B cell (primary cell): ENCODE results near the gene KAT14. TPM values are rescaled to one million over a fixed set of nuclear protein-coding genes. Genes with fewer than 3 reads are reported as not detected.

Experiments used
- ATAC-seq: fragments of 200-7000 bp; cut with Tn5 transposase; one replicate; pipeline ENCODE4 v1.10.0; 2021; ENCODE audit warnings: low read depth, mild to moderate bottlenecking, moderate number of reproducible peaks, moderate library complexity
- CTCF ChIA-PET: fragments of 350-600 bp; sonication (Branson Sonifier 250); formaldehyde crosslinking; loops from one replicate; lab custom pipeline; 2021; ENCODE audit warnings: antibody characterized with exemption, inconsistent platforms; lab: Charles Lee
- POLR2A ChIA-PET: fragments of 350-600 bp; sonication (Branson Sonifier 250); formaldehyde crosslinking; loops from one replicate; lab custom pipeline; 2021; ENCODE audit warnings: antibody characterized with exemption; lab: Charles Lee
- DNase-seq: peaks from one replicate; pipeline ENCODE4 v3.0.0; 2013
- H2AFZ ChIP-seq: 2 replicates; pipeline ENCODE4 v1.6.1; 2012; ENCODE audit warnings: mild to moderate bottlenecking, low read depth, low read length; ENCODE audit not compliant: insufficient read depth, poor library complexity, severe bottlenecking
- H3K27ac ChIP-seq, 2 donors: 1 replicate in 1 of 2; 2 replicates in 1 of 2; pipeline ENCODE4 v1.5.1; 2012 to 2013; ENCODE audit warnings: low read length in 2 of 2, mild to moderate bottlenecking in 2 of 2, moderate library complexity in 1 of 2
- H3K27me3 ChIP-seq, 4 experiments: fragments of 200-600 bp in 1 of 4; sonication (generic) in 1 of 4; replicated peaks in 1 of 4; 1 replicate in 2 of 4; 2 replicates in 2 of 4; pipeline versions ENCODE4 v1.6.1 to v1.7.0; 2013 to 2016; ENCODE audit warnings: low read length in 3 of 4, mild to moderate bottlenecking in 2 of 4, mixed read lengths in 1 of 4, moderate library complexity in 1 of 4; ENCODE audit not compliant: insufficient read depth in 4 of 4, control insufficient read depth in 3 of 4; ENCODE audit errors: control extremely low read depth in 1 of 4
- H3K36me3 ChIP-seq, 2 experiments: replicated peaks in 1 of 2; 1 replicate in 1 of 2; 2 replicates in 1 of 2; pipeline versions ENCODE4 v1.6.1 to v1.7.1; 2013; ENCODE audit warnings: low read length in 1 of 2; ENCODE audit not compliant: insufficient read depth in 2 of 2, control insufficient read depth in 1 of 2; ENCODE audit errors: control extremely low read depth in 1 of 2, extremely low read depth in 1 of 2
- H3K4me1 ChIP-seq, 2 donors: fragments of 200-600 bp in 1 of 2; sonication (generic) in 1 of 2; 1 replicate in 1 of 2; 2 replicates in 1 of 2; pipeline versions ENCODE4 v1.5.1 to v1.6.1; 2013 to 2017; ENCODE audit warnings: low read length in 2 of 2; ENCODE audit not compliant: control insufficient read depth in 2 of 2, insufficient read depth in 2 of 2
- H3K4me2 ChIP-seq: replicated peaks from 2 replicates; pipeline ENCODE3; 2012; ENCODE audit warnings: mild to moderate bottlenecking, low read depth, low read length; ENCODE audit not compliant: poor library complexity, severe bottlenecking
- H3K4me3 ChIP-seq, 5 experiments: fragments of 200-600 bp in 1 of 5; sonication (generic) in 1 of 5; 1 replicate in 3 of 5; 2 replicates in 2 of 5; pipeline versions ENCODE4 v1.5.1 to v1.7.0; 2011 to 2016; ENCODE audit warnings: low read length in 4 of 5, mild to moderate bottlenecking in 4 of 5, low read depth in 2 of 5, control low read depth in 1 of 5, moderate library complexity in 1 of 5; ENCODE audit not compliant: insufficient read depth in 1 of 5; ENCODE audit errors: control extremely low read depth in 1 of 5, extremely low read depth in 1 of 5
- H3K79me2 ChIP-seq: fragments of 200-600 bp; sonication (generic); one replicate; pipeline ENCODE4 v1.6.0; 2016; ENCODE audit warnings: low read length; ENCODE audit not compliant: control insufficient read depth, insufficient read depth
- H3K9ac ChIP-seq: fragments of 200-600 bp; sonication (generic); 2 replicates; pipeline ENCODE4 v1.6.1; 2017; ENCODE audit warnings: mild to moderate bottlenecking, low read length, moderate library complexity
- H3K9me3 ChIP-seq, 3 donors: one replicate each; pipeline versions ENCODE4 v1.6.1 to v1.7.1; 2013; ENCODE audit warnings: low read length in 2 of 3; ENCODE audit not compliant: control insufficient read depth in 2 of 3, insufficient read depth in 1 of 3; ENCODE audit errors: control extremely low read depth in 1 of 3
- H4K20me1 ChIP-seq: 2 replicates; pipeline ENCODE4 v1.6.0; 2012; ENCODE audit warnings: mild to moderate bottlenecking, low read length; ENCODE audit not compliant: insufficient read depth, control insufficient read depth, poor library complexity, severe bottlenecking
- H3K27ac Mint-ChIP-seq: one replicate; pipeline ENCODE4 v1.8.0; 2021; ENCODE audit warnings: mixed read lengths
- H3K27me3 Mint-ChIP-seq: one replicate; pipeline ENCODE4 v1.8.0; 2021; ENCODE audit warnings: mixed read lengths
- H3K4me1 Mint-ChIP-seq: one replicate; pipeline ENCODE4 v1.8.0; 2021; ENCODE audit warnings: mixed read lengths
- H3K4me3 Mint-ChIP-seq: one replicate; pipeline ENCODE4 v1.8.0; 2021; ENCODE audit warnings: mixed read lengths
- H3K9me3 Mint-ChIP-seq: one replicate; pipeline ENCODE4 v1.8.0; 2022; ENCODE audit warnings: mixed read lengths; ENCODE audit not compliant: insufficient read depth
- CTCF ChIP-seq: fragments of 200-600 bp; IDR thresholded peaks from one replicate; pipeline ENCODE4 v1.8.0; 2022; ENCODE audit warnings: antibody characterized with exemption, mild to moderate bottlenecking
- EZH2 ChIP-seq: IDR thresholded peaks from 2 replicates; pipeline ENCODE4 v1.6.1; 2012; ENCODE audit warnings: borderline replicate concordance, low read depth, mild to moderate bottlenecking, moderate library complexity, low read length; ENCODE audit not compliant: insufficient read depth, poor library complexity, severe bottlenecking
- WGBS: methylation state at CpG from one replicate; pipeline ENCODE4 v1.1.5; 2013; ENCODE audit warnings: missing lambda C conversion rate; ENCODE audit not compliant: insufficient coverage; 5-methylcytosine and 5-hydroxymethylcytosine counted together
- intact Hi-C: fragments of 100-400 bp; cut with micrococcal nuclease; formaldehyde crosslinking; loops from one replicate; pipeline ENCODE4 v1.10.0; 2022
- polyA plus RNA-seq: library from polyadenylated mRNA; depleted of rRNA; stranded (reverse); fragments of >200 nt; gene quantifications from 2 replicates; pipeline ENCODE4 v1.2.3, GENCODE V29; 2012
- total RNA-seq, 2 donors: library from RNA; stranded (reverse); fragments of 120-200 nt in 1 of 2; gene quantifications; 1 replicate in 1 of 2; 2 replicates in 1 of 2; pipeline versions ENCODE4 v1.2.3 to v1.2.4, GENCODE V29; 2013 to 2022

The KAT14 gene
- total and polyA plus RNA-seq, 2 donors (not counting 1 experiment from before 2014, with no cell fraction given) = 7.9 to 15.5 TPM

GRCh38 chr20:18132663-18133062, 5.0 kb upstream of the KAT14 start:
- H3K4me3 Mint-ChIP-seq = no peak overlapping the region

GRCh38 chr20:18133962-18134361, 3.7 kb upstream of the KAT14 start:
- POLR2A ChIA-PET = no interaction called here
- TF ChIP-seq CTCF (no peak), EZH2 (no peak)
- WGBS = no CpG with 5 or more reads among the region's 2 CpGs
- Histone ChIP-seq H3K27ac (no peak overlapping the region), H4K20me1 (peaks cover 7% of the 10 kb centered on the region), H3K36me3 (no peaks in the 10 kb centered on the region), H3K4me2 (no peak overlapping the region), H3K9ac (no peak overlapping the region), H3K4me3 (no peak overlapping the region), H3K27me3 (peaks cover 0 to 4% (median 0%) of the 10 kb centered on the region in 4 experiments), H3K4me1 (peaks cover 6 to 13% of the 10 kb centered on the region in 2 donors), H3K79me2 (peaks cover 9% of the 10 kb centered on the region), H2AFZ (no peak overlapping the region), H3K9me3 (no peaks in the 10 kb centered on the region)
- CTCF ChIA-PET = no interaction called here
- Mint-ChIP-seq H3K4me1 (peaks cover 13% of the 10 kb centered on the region), H3K9me3 (no peaks in the 10 kb centered on the region), H3K27me3 (peaks cover 4% of the 10 kb centered on the region), H3K4me3 (no peak overlapping the region), H3K27ac (no peak overlapping the region)
- no peak for DNase-seq
- intact Hi-C loops = no loop called here
- ATAC-seq = no peak

More at GRCh38 chr20:18132663-18133062, 5.0 kb upstream of the KAT14 start:
- Mint-ChIP-seq H3K27ac (no peak overlapping the region), H3K9me3 (no peaks in the 10 kb centered on the region), H3K27me3 (peaks cover 4% of the 10 kb centered on the region), H3K4me1 (peaks cover 6% of the 10 kb centered on the region)
- no peak overlapping the region for H3K9ac ChIP-seq
- H3K9me3 ChIP-seq = no peaks in the 10 kb centered on the region
- H3K4me2 ChIP-seq = no peak overlapping the region
- no peak for TF ChIP-seq CTCF
- TF ChIP-seq EZH2 = no peak
- H3K27me3 ChIP-seq = peaks cover 0 to 4% (median 0%) of the 10 kb centered on the region in 4 experiments
- ChIA-PET CTCF (no interaction called here), POLR2A (no interaction called here)
- no peaks in the 10 kb centered on the region for H3K36me3 ChIP-seq
- H4K20me1 ChIP-seq = no peaks in the 10 kb centered on the region
- H3K4me3 ChIP-seq = no peak overlapping the region
- DNase-seq (no peak), ATAC-seq (no peak)
- no peak overlapping the region for H3K27ac ChIP-seq
- H3K4me1 ChIP-seq = peaks cover 0 to 5% of the 10 kb centered on the region in 2 donors
- WGBS = no CpG with 5 or more reads among the region's 1 CpG
- no peaks in the 10 kb centered on the region for H3K79me2 ChIP-seq
- no peak overlapping the region for H2AFZ ChIP-seq
- intact Hi-C loops = no loop called here
